PC-9 (cell line): ENCODE measurements around the gene MYMK. TPM values are rescaled to one million over a fixed set of nuclear protein-coding genes. Genes with fewer than 3 reads are reported as not detected.

Source experiments
- BruUV-seq: library from RNA; stranded (reverse); fragments of 400-500 nt; replicated peaks from 2 replicates; lab custom pipeline; 2021; lab: Mats Ljungman, UMichigan
- CTCF ChIA-PET: fragments of 300-600 bp; sonication (Branson Sonifier 250); formaldehyde crosslinking; loops from one replicate; lab custom pipeline; 2022; ENCODE audit warnings: antibody characterized with exemption; lab: Charles Lee
- POLR2A ChIA-PET: fragments of 300-600 bp; sonication (Branson Sonifier 250); formaldehyde crosslinking; loops from one replicate; lab custom pipeline; 2022; ENCODE audit warnings: antibody characterized with exemption; ENCODE audit not compliant: unreplicated experiment; lab: Charles Lee
- DNase-seq, 2 experiments: peaks; one replicate each; pipeline versions ENCODE4 v3.0.0 to v3.0.0-alpha.2; 2015 to 2022; ENCODE audit warnings: mixed read lengths in 1 of 2
- H2AFZ ChIP-seq: fragments of 200-600 bp; sonication (generic); 2 replicates; pipeline ENCODE4 v1.8.1; 2017; ENCODE audit warnings: antibody characterized with exemption
- H3F3A ChIP-seq: fragments of 200-600 bp; sonication (generic); 2 replicates; pipeline ENCODE4 v1.8.1; 2017; ENCODE audit warnings: antibody characterized with exemption, mild to moderate bottlenecking, low read depth; ENCODE audit not compliant: insufficient read depth
- H3K27ac ChIP-seq: fragments of 200-600 bp; sonication (generic); 2 replicates; pipeline ENCODE4 v1.6.1; 2016; ENCODE audit warnings: mixed run types
- H3K27me3 ChIP-seq: fragments of 200-600 bp; sonication (generic); 2 replicates; pipeline ENCODE4 v1.6.1; 2016; ENCODE audit warnings: low read depth, mixed run types; ENCODE audit not compliant: insufficient read depth
- H3K36me3 ChIP-seq: fragments of 200-600 bp; sonication (generic); 2 replicates; pipeline ENCODE4 v1.6.1; 2016; ENCODE audit warnings: low read depth, mixed run types
- H3K4me1 ChIP-seq: fragments of 200-600 bp; sonication (generic); replicated peaks from 2 replicates; pipeline ENCODE4 v1.6.1; 2016; ENCODE audit warnings: mixed run types; ENCODE audit not compliant: insufficient read depth
- H3K4me2 ChIP-seq: fragments of 200-600 bp; sonication (generic); 2 replicates; pipeline ENCODE4 v1.6.1; 2017; ENCODE audit warnings: mixed run types
- H3K4me3 ChIP-seq: fragments of 200-600 bp; sonication (generic); 2 replicates; pipeline ENCODE4 v1.6.1; 2016; ENCODE audit warnings: mixed run types
- H3K79me2 ChIP-seq: fragments of 200-600 bp; sonication (generic); 2 replicates; pipeline ENCODE4 v1.6.1; 2017; ENCODE audit warnings: low read depth, mixed run types
- H3K9me2 ChIP-seq: fragments of 200-600 bp; sonication (generic); 2 replicates; pipeline ENCODE4 v1.8.1; 2017; ENCODE audit warnings: mild to moderate bottlenecking; ENCODE audit not compliant: insufficient read depth
- H3K9me3 ChIP-seq: fragments of 200-600 bp; sonication (generic); 2 replicates; pipeline ENCODE4 v1.8.1; 2016; ENCODE audit warnings: low read depth; ENCODE audit not compliant: insufficient read depth
- H4K20me1 ChIP-seq: fragments of 200-600 bp; sonication (generic); 2 replicates; pipeline ENCODE4 v1.8.1; 2017; ENCODE audit not compliant: insufficient read depth
- EZH2 ChIP-seq: fragments of 200-600 bp; sonication (generic); IDR thresholded peaks from 2 replicates; pipeline ENCODE4 v1.8.0; 2017; ENCODE audit warnings: antibody characterized with exemption, low read depth
- intact Hi-C: fragments of 100-400 bp; cut with micrococcal nuclease; formaldehyde crosslinking; loops from one replicate; pipeline ENCODE4 v1.10.0; 2022; ENCODE audit not compliant: unreplicated experiment
- total RNA-seq: library from RNA; stranded (reverse); gene quantifications from 2 replicates; pipeline ENCODE4 v1.2.3, GENCODE V29; 2021
- TF ChIP-seq, protein P1 (sequence below): fragments of 200-600 bp; sonication (generic); conservative IDR thresholded peaks from 2 replicates; pipeline ENCODE4 v1.6.1; 2017; ENCODE audit warnings: mixed run types, antibody characterized with exemption, mild to moderate bottlenecking, moderate library complexity

MYMK gene
- total RNA-seq, 1 experiment from 2014 or later: not detected

DNA sequence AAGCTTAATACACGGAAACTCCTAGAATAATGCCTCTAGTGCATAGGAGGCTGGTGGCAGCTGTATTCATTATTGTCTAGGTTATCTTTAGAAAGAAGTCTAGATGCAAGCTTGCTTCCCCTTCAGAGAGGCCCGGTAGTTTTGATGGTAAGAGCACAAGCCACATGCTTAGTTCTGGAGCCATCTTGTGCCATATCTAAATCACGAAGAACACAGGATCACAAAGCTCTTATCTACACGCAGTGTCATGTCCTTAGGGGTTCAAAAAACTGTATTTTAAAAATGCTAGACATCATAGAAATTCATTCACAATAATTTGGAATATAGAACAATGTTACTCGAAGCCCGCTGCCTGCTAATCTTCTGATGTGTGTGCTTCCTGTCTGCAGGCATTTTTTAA is 58.8 kb downstream of the MYMK start:
- TF ChIP-seq, protein P1, sequence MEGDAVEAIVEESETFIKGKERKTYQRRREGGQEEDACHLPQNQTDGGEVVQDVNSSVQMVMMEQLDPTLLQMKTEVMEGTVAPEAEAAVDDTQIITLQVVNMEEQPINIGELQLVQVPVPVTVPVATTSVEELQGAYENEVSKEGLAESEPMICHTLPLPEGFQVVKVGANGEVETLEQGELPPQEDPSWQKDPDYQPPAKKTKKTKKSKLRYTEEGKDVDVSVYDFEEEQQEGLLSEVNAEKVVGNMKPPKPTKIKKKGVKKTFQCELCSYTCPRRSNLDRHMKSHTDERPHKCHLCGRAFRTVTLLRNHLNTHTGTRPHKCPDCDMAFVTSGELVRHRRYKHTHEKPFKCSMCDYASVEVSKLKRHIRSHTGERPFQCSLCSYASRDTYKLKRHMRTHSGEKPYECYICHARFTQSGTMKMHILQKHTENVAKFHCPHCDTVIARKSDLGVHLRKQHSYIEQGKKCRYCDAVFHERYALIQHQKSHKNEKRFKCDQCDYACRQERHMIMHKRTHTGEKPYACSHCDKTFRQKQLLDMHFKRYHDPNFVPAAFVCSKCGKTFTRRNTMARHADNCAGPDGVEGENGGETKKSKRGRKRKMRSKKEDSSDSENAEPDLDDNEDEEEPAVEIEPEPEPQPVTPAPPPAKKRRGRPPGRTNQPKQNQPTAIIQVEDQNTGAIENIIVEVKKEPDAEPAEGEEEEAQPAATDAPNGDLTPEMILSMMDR: no peak
- TF ChIP-seq EZH2: no peak
- H2AFZ ChIP-seq: no peak overlapping the region
- peaks cover 10% of the 10 kb centered on the region for H3K4me1 ChIP-seq
- no peaks in the 10 kb centered on the region; the same call in none of the 2 replicates for H4K20me1 ChIP-seq
- H3K27ac ChIP-seq: no peak overlapping the region
- H3F3A ChIP-seq: peaks cover 13% of the 10 kb centered on the region; the same call in 1 of the 2 replicates
- no peaks in the 10 kb centered on the region for H3K9me3 ChIP-seq
- ChIA-PET CTCF (no interaction called here), POLR2A (no interaction called here)
- intact Hi-C loops: no loop called here
- H3K4me2 ChIP-seq: no peak overlapping the region
- peaks cover 12% of the 10 kb centered on the region; the same call in 1 of the 2 replicates for H3K79me2 ChIP-seq
- no peaks in the 10 kb centered on the region for H3K27me3 ChIP-seq
- no peaks in the 10 kb centered on the region for H3K36me3 ChIP-seq
- no TSS peak for BruUV-seq
- no peak for DNase-seq
- H3K9me2 ChIP-seq: no peaks in the 10 kb centered on the region
- H3K4me3 ChIP-seq: no peak overlapping the region

DNA sequence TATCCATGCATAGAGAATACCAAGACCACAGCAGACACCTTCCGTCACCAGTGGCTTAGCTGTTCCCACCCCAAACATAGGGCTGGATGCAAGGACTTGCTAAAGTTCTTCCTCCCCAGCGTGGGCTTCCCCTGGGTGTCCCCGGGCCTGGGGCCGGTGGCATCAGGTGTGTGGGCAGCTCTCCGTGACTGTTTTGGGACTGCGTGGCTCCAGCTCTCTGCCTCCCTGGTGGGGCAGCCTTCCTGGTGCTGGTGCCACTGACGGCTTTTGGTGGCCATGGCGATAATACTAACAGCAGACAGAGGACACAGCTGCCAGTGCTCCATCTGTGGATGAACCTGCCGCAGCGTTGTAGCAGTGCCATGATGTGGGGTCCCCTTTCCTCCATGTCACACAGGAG is 60.1 kb downstream of the MYMK start:
- TF ChIP-seq, protein P1: no peak
- TF ChIP-seq EZH2: no peak

More for the DNA sequence above, 60.1 kb downstream of the MYMK start:
- Histone ChIP-seq H3F3A (peaks cover 17% of the 10 kb centered on the region; the same call in 1 of the 2 replicates), H3K9me2 (no peaks in the 10 kb centered on the region), H3K79me2 (peaks cover 14% of the 10 kb centered on the region; the same call in 1 of the 2 replicates), H2AFZ (no peak overlapping the region), H3K4me2 (no peak overlapping the region), H3K4me3 (no peak overlapping the region), H3K4me1 (peaks cover 13% of the 10 kb centered on the region), H3K9me3 (no peaks in the 10 kb centered on the region), H3K27me3 (no peaks in the 10 kb centered on the region), H3K36me3 (no peaks in the 10 kb centered on the region), H4K20me1 (no peaks in the 10 kb centered on the region; the same call in 1 of the 2 replicates), H3K27ac (no peak overlapping the region)
- intact Hi-C loops: no loop called here
- POLR2A ChIA-PET: interaction anchor here (0.6 kb wide), 1 partner anchor 1828 kb away, joined by 3 read pairs; no protein-coding TSS in a partner anchor
- no peak for DNase-seq
- BruUV-seq: no TSS peak
- CTCF ChIA-PET: no interaction called here

Other genes with a start within 250 kb of the MYMK start
- gene ABO, start 249.8 kb downstream of the MYMK start, total RNA-seq: 0.96 and 1.2 TPM in 2 replicates
- gene SURF6, start 188.8 kb downstream of the MYMK start, total RNA-seq: 21.2 and 29.8 TPM in 2 replicates
- gene MED22, start 176.8 kb downstream of the MYMK start, total RNA-seq: 38.2 and 38.7 TPM in 2 replicates
- gene RPL7A, start 176.7 kb downstream of the MYMK start, total RNA-seq: 2,381 and 2,937 TPM in 2 replicates
- 57.7 and 69.1 TPM in 2 replicates for gene SURF1, start 168.5 kb downstream of the MYMK start, total RNA-seq
- 18.1 and 28.6 TPM in 2 replicates for gene SURF2, start 168.4 kb downstream of the MYMK start, total RNA-seq
- gene SURF4, start 148.9 kb downstream of the MYMK start, total RNA-seq: 199 and 233 TPM in 2 replicates
- 3.1 and 4.8 TPM in 2 replicates for gene STKLD1, start 148.6 kb downstream of the MYMK start, total RNA-seq
- gene REXO4, start 106.9 kb downstream of the MYMK start, total RNA-seq: 32.6 and 36.5 TPM in 2 replicates
- 7.1 and 11.1 TPM in 2 replicates for gene ADAMTS13, start 102.6 kb downstream of the MYMK start, total RNA-seq
- 28.7 and 32.7 TPM in 2 replicates for gene CACFD1, start 65.0 kb downstream of the MYMK start, total RNA-seq
- gene SLC2A6, start 45.9 kb downstream of the MYMK start, total RNA-seq: 6.1 and 13.1 TPM in 2 replicates
- 0.39 and 0.50 TPM in 2 replicates for gene ADAMTSL2, start 9.7 kb upstream of the MYMK start, total RNA-seq
- gene FAM163B, start 84.4 kb upstream of the MYMK start, total RNA-seq: not detected in 2 replicates
- not detected in 2 replicates for gene DBH, start 111.4 kb upstream of the MYMK start, total RNA-seq
- gene SARDH, start 213.4 kb upstream of the MYMK start, total RNA-seq: 9.9 and 11.3 TPM in 2 replicates